ENCODE measurements around the gene TRMT10B. TPM values are rescaled to one million over a fixed set of nuclear protein-coding genes. Genes with fewer than 3 reads are reported as not detected.
"Not testable (repeated sequence)": the region's sequence is repeated elsewhere in the genome, so short reads cannot be mapped to it uniquely, and the experiment has no call there.

Gene TRMT10B
- total and polyA plus RNA-seq, 7 donors = 1.3 to 7.2 (median 2.9) TPM

GRCh38 chr9:37758747-37759146 lies 5.1 kb downstream of the TRMT10B start:
- no peaks in the 10 kb centered on the region for H3K27me3 ChIP-seq (ENCODE audit: insufficient read depth in 3 of 3, low read length in 2 of 3)
- no peaks in the 10 kb centered on the region for H3K4me1 ChIP-seq
- H3K4me3 ChIP-seq = no peak overlapping the region
- TF ChIP-seq, protein P1, sequence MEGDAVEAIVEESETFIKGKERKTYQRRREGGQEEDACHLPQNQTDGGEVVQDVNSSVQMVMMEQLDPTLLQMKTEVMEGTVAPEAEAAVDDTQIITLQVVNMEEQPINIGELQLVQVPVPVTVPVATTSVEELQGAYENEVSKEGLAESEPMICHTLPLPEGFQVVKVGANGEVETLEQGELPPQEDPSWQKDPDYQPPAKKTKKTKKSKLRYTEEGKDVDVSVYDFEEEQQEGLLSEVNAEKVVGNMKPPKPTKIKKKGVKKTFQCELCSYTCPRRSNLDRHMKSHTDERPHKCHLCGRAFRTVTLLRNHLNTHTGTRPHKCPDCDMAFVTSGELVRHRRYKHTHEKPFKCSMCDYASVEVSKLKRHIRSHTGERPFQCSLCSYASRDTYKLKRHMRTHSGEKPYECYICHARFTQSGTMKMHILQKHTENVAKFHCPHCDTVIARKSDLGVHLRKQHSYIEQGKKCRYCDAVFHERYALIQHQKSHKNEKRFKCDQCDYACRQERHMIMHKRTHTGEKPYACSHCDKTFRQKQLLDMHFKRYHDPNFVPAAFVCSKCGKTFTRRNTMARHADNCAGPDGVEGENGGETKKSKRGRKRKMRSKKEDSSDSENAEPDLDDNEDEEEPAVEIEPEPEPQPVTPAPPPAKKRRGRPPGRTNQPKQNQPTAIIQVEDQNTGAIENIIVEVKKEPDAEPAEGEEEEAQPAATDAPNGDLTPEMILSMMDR (IDR thresholded peaks at IDR 0.05) = no peak
- 72 to 86% (median 72%) methylated on average over 3 of the region's 3 CpGs for WGBS, 3 donors
- no peaks in the 10 kb centered on the region for H3K9me3 ChIP-seq
- ATAC-seq (no peak), DNase-seq (no peak)
- intact Hi-C loops (cut with DNase I) = no loop called here
- H3K36me3 ChIP-seq (ENCODE audit: insufficient read depth in 1 of 2, low read depth in 1 of 2) = peaks cover 0 to 22% of the 10 kb centered on the region in 2 donors
- H3K27ac ChIP-seq = no peak overlapping the region

DNA sequence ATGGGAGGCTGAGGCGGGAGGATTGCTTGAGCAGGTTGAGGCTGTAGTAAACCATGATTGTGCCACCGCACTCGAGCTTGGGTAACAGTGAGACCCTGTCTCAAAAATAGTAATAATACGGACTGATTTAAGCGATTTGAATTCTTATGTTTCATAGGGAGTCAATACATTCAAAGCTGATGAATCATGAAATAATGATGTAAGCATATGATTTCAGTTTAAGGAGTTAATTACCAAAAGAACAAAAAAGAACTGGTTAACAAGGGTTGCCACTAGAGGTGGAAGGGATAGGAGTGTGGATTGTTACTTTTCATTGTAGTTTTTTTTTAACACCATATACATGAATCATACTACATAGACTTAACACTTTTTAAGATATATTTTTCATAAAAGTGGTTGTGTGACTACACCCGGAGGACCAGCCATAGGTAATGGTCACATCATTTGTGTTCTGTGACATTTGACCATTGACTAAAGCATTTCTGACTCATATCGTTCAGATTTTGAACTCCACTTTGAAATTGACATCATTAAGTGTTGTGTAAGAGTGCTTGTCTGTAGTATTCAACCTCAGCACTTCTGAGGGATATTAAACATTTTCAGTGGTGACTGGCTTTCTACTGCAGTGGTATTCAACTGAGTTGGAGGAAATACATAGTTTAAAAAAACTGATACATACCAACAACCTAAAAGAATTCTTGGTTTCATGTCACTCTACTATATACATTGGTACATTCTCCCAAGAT lies 7.0 kb downstream of the TRMT10B start:
- TF ChIP-seq, protein P1 (IDR thresholded peaks at IDR 0.05) = no peak
- Histone ChIP-seq H3K4me3 (no peak overlapping the region), H3K27ac (no peak overlapping the region), H3K27me3 (ENCODE audit: insufficient read depth in 3 of 3, low read length in 2 of 3) (no peaks in the 10 kb centered on the region), H3K4me1 (no peaks in the 10 kb centered on the region), H3K9me3 (no peaks in the 10 kb centered on the region), H3K36me3 (ENCODE audit: insufficient read depth in 1 of 2, low read depth in 1 of 2) (peaks cover 4 to 32% of the 10 kb centered on the region in 2 donors)
- ATAC-seq = no peak
- DNase-seq = no peak
- 86 to 93% (median 91%) methylated on average over 7 of the region's 7 CpGs for WGBS, 3 donors
- intact Hi-C loops (cut with DNase I) = no loop called here

- TF ChIP-seq, protein P1 (IDR thresholded peaks at IDR 0.05) = no peak
- no peaks in the 10 kb centered on the region for H3K27me3 ChIP-seq (ENCODE audit: insufficient read depth in 3 of 3, low read length in 2 of 3)
- no peak overlapping the region for H3K27ac ChIP-seq
- no peak overlapping the region for H3K4me3 ChIP-seq
- peaks cover 4 to 32% of the 10 kb centered on the region in 2 donors for H3K36me3 ChIP-seq (ENCODE audit: insufficient read depth in 1 of 2, low read depth in 1 of 2)
- no peaks in the 10 kb centered on the region for H3K9me3 ChIP-seq
- whole genome bisulfite sequencing, 3 donors = 29 to 47% (median 30%) methylated on average over 3 of the region's 3 CpGs
- intact Hi-C loops (cut with DNase I) = no loop called here
- DNase-seq (no peak), ATAC-seq (no peak)
- no peaks in the 10 kb centered on the region for H3K4me1 ChIP-seq
These were observed 7.9 kb downstream of the TRMT10B start for GRCh38 chr9:37761511-37761910.

GRCh38 chr9:37765263-37765662 lies 11.7 kb downstream of the TRMT10B start:
- not testable (repeated sequence) for H3K9me3 ChIP-seq; ATAC-seq; DNase-seq; H3K27me3 ChIP-seq (ENCODE audit: insufficient read depth in 3 of 3, low read length in 2 of 3); H3K27ac ChIP-seq; H3K4me1 ChIP-seq; H3K4me3 ChIP-seq
- H3K36me3 ChIP-seq (ENCODE audit: insufficient read depth in 1 of 2, low read depth in 1 of 2) = peaks cover 4 to 46% of the 10 kb centered on the region in 2 donors
- WGBS, 3 donors = 89 to 98% (median 95%) methylated on average over 5 to 6 of the region's 6 CpGs
- intact Hi-C loops (cut with DNase I) = loop anchor here in 1 of 2 donors (5.0 kb wide), 1 partner anchor 153 kb away; no protein-coding TSS in a partner anchor

GRCh38 chr9:37769306-37769705 lies 15.7 kb downstream of the TRMT10B start:
- Histone ChIP-seq H3K27ac (no peak overlapping the region), H3K4me3 (no peak overlapping the region), H3K36me3 (ENCODE audit: insufficient read depth in 1 of 2, low read depth in 1 of 2) (peaks cover 7 to 68% of the 10 kb centered on the region in 2 donors), H3K9me3 (no peaks in the 10 kb centered on the region), H3K27me3 (ENCODE audit: insufficient read depth in 3 of 3, low read length in 2 of 3) (no peaks in the 10 kb centered on the region), H3K4me1 (no peaks in the 10 kb centered on the region)
- DNase-seq (no peak), ATAC-seq (no peak)
- TF ChIP-seq, protein P1 (IDR thresholded peaks at IDR 0.05) = no peak
- WGBS, 3 donors = 74 to 83% (median 76%) methylated on average over 5 of the region's 5 CpGs
- intact Hi-C loops (cut with DNase I) = loop anchor here in 1 of 2 donors (5.0 kb wide), 1 partner anchor 157 kb away; no protein-coding TSS in a partner anchor

All from psoas muscle (tissue), 8 donors.